Renal cortical epithelial cell (primary cell): ENCODE data around the gene CCP110. TPM values are rescaled to one million over a fixed set of nuclear protein-coding genes. Genes with fewer than 3 reads are reported as not detected.

Source experiments
- DNase-seq: peaks from one replicate; pipeline ENCODE4 v3.0.0-alpha.2; 2011; ENCODE audit warnings: low read depth
- total RNA-seq: library from RNA; depleted of rRNA; stranded (reverse); fragments of >200 nt; gene quantifications from 2 replicates; pipeline ENCODE4 v1.2.3, GENCODE V29; 2014

The CCP110 gene
- total RNA-seq, 1 donor from 2014 or later, result 19.4 TPM

- no peak for DNase-seq
Observed at GRCh38 chr16:19548144-19548543, 24.4 kb downstream of the CCP110 start.

GRCh38 chr16:19549673-19550072 is 25.9 kb downstream of the CCP110 start:
- no peak for DNase-seq

- peak; percentile 94 for DNase-seq
Observed at GRCh38 chr16:19555186-19555937, 31.6 kb downstream of the CCP110 start, which contains the start of gene VPS35L. VPS35L (plus strand) TSS chr16:19555703; CDS start chr16:19555730, 27 bp downstream.

GRCh38 chr16:19555938-19556771 is 32.4 kb downstream of the CCP110 start:
- peak; percentile 10 for DNase-seq

GRCh38 chr16:19559242-19559910 is 35.6 kb downstream of the CCP110 start:
- peak; percentile 57 for DNase-seq

GRCh38 chr16:19560078-19560477 is 36.3 kb downstream of the CCP110 start:
- no peak for DNase-seq

GRCh38 chr16:19563377-19563776 is 39.6 kb downstream of the CCP110 start:
- no peak for DNase-seq

- no peak for DNase-seq
Observed at GRCh38 chr16:19566362-19566761, 42.6 kb downstream of the CCP110 start.

- DNase-seq, result no peak
Observed at GRCh38 chr16:19567560-19567959, 43.8 kb downstream of the CCP110 start.

GRCh38 chr16:19573997-19574396 is 50.3 kb downstream of the CCP110 start:
- no peak for DNase-seq

- DNase-seq, result no peak
Observed at GRCh38 chr16:19574615-19575014, 50.9 kb downstream of the CCP110 start.

- no peak for DNase-seq
Observed at GRCh38 chr16:19578378-19578971, 54.7 kb downstream of the CCP110 start.

- no peak for DNase-seq
Observed at GRCh38 chr16:19582050-19582831, 58.5 kb downstream of the CCP110 start.

- DNase-seq, result peak; percentile 53
Observed at GRCh38 chr16:19583665-19584300, 60.0 kb downstream of the CCP110 start.

GRCh38 chr16:19588661-19589060 is 64.9 kb downstream of the CCP110 start:
- no peak for DNase-seq

- DNase-seq, result no peak
Observed at GRCh38 chr16:19589106-19589505, 65.4 kb downstream of the CCP110 start.

- DNase-seq, result no peak
Observed at GRCh38 chr16:19589771-19590302, 66.1 kb downstream of the CCP110 start.

GRCh38 chr16:19595043-19595767 is 71.5 kb downstream of the CCP110 start:
- peak; percentile 94 for DNase-seq

- DNase-seq, result no peak
Observed at GRCh38 chr16:19598805-19599510, 75.2 kb downstream of the CCP110 start.
